Mucosa of rectum (tissue), 2 donors: Measurements from ENCODE around the gene LCE1A.

Experiments
- H3K27ac ChIP-seq, 2 donors: one replicate each; pipeline ENCODE4 v1.7.0; 2013; ENCODE audit warnings: inconsistent platforms in 2 of 2, low read depth in 2 of 2, low read length in 2 of 2
- H3K27me3 ChIP-seq, 2 donors: one replicate each; pipeline ENCODE4 v1.7.0; 2013; ENCODE audit warnings: low read length in 2 of 2; ENCODE audit not compliant: control insufficient read depth in 2 of 2, insufficient read depth in 2 of 2
- H3K36me3 ChIP-seq, 2 donors: one replicate each; pipeline ENCODE4 v1.7.0; 2013; ENCODE audit warnings: low read length in 2 of 2; ENCODE audit not compliant: control insufficient read depth in 2 of 2, insufficient read depth in 2 of 2
- H3K4me1 ChIP-seq, 2 donors: one replicate each; pipeline ENCODE4 v1.7.0; 2013; ENCODE audit warnings: low read length in 2 of 2, mild to moderate bottlenecking in 1 of 2; ENCODE audit not compliant: control insufficient read depth in 2 of 2, insufficient read depth in 2 of 2
- H3K4me3 ChIP-seq, 2 donors: one replicate each; pipeline ENCODE4 v1.7.0; 2013; ENCODE audit warnings: low read length in 2 of 2
- H3K9ac ChIP-seq, 2 donors: one replicate each; pipeline ENCODE4 v1.7.0; 2013; ENCODE audit warnings: low read length in 2 of 2, low read depth in 1 of 2, mild to moderate bottlenecking in 1 of 2
- H3K9me3 ChIP-seq, 2 donors: one replicate each; pipeline ENCODE4 v1.7.0; 2013; ENCODE audit warnings: low read length in 2 of 2; ENCODE audit not compliant: control insufficient read depth in 2 of 2
- donor health status: healthy.
- donor health status: Normal muscosa, but diverticular disease.

LCE1A gene, protein sequence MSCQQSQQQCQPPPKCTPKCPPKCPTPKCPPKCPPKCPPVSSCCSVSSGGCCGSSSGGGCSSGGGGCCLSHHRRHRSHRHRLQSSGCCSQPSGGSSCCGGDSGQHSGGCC

DNA sequence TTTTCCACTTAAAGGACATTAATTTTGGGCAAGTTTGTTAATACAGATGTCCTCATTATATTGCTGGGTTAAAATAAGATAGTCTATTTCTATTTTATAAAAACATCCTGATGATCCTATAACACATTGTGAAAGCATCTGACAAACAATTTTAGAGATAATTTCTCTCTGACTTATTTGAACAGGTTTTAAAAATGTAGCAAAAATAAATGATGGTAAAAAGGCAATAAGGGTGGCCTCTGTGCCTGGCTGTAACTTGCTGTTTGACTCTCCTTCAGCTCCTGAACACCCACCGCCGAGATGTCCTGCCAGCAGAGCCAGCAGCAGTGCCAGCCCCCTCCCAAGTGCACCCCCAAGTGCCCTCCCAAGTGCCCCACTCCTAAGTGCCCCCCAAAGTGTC, at the start of gene LCE1A:
Gene LCE1A (plus strand): TSS at position 301 of the 400 bp plus-strand sequence. CDS start 0 bp downstream, at position 301.
- Histone ChIP-seq H3K27me3 (no peaks in the 10 kb centered on the region), H3K9ac (no peak within 1 kb of the TSS), H3K36me3 (no peaks in the 10 kb centered on the region), H3K27ac (no peak within 1 kb of the TSS), H3K9me3 (no peaks in the 10 kb centered on the region), H3K4me3 (no peak within 1 kb of the TSS), H3K4me1 (no peaks in the 10 kb centered on the region)

DNA sequence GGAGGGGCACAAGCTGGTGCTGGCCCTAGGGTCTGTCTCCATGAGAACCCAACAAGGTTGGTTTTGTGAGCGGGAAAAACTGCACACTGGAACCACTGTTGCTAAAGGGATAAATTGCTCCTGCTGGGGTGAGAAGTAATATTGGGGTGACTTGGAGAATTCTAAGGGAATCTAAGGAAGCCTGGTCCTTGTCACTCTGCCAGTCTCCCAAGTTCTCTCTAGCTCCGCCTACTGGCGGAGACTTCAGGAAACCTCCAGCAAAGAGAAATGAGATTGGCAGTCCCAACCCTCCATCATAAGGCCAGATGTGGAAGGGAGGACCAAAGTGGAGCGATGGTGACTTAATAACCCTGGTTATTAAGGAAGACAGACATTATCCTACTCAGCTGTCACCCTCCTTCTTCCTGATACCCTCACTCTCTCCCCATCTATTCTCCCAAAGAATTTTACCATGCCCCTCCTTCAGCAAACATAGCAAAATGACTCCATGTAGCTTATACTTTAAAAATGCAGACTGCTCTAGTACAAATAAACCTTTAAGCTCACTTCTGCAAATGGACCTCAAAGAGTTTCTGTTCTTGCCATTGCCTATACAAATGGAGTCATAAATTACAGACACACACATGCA, 49.6 kb upstream of the LCE1A start:
- H3K4me1 ChIP-seq, result no peaks in the 10 kb centered on the region
- no peaks in the 10 kb centered on the region for H3K36me3 ChIP-seq
- no peak overlapping the region for H3K9ac ChIP-seq
- H3K27me3 ChIP-seq, result no peaks in the 10 kb centered on the region
- no peak overlapping the region for H3K4me3 ChIP-seq
- no peak overlapping the region for H3K27ac ChIP-seq
- H3K9me3 ChIP-seq, result no peaks in the 10 kb centered on the region

DNA sequence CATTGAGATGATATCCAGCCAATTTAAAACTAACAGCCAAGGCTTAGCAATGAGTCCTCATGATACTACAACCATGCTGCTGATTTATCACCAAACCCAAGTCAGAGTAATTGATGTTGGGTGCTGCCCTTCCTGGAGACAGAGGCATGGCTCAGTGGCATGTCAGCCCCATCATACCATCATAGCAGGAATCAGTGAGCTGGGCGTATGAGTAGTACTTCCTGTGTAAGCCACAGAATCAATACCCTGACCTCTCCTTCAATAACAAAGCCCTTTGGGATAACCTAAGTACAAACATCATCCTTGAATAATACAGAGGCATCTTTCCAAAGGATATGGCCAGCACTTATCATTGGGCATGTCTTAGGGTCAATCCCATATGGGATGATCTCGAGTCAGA, 44.2 kb upstream of the LCE1A start:
- no peak overlapping the region for H3K9ac ChIP-seq
- no peak overlapping the region for H3K4me3 ChIP-seq
- H3K4me1 ChIP-seq, result no peaks in the 10 kb centered on the region
- no peaks in the 10 kb centered on the region for H3K36me3 ChIP-seq
- H3K27me3 ChIP-seq, result no peaks in the 10 kb centered on the region
- no peaks in the 10 kb centered on the region for H3K9me3 ChIP-seq
- H3K27ac ChIP-seq, result no peak overlapping the region

DNA sequence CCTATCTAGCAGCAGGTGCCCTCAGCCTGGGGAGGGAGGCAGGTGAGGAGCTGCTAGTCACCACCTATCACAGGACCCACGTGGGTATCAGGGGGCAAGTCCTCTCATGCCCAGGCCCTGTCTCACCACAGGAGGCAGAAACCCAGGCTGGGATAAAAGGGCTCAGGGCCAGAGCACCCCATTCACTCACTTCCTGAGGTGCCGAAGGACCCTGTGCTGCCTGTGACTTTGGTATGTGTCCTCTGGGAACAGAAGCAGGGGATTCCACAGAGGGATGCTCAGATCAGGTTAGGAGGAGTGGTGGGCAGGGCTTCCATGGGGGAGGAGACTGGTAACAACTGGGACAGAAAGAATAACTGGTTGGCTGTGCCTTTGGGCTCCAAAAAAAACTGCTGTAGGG, 41.2 kb upstream of the LCE1A start, which contains the start of gene LCE1E:
Gene LCE1E (plus strand): TSS at position 181 of the 400 bp plus-strand sequence. CDS start 1,043 bp downstream, outside the sequence.
- H3K4me3 ChIP-seq, result no peak within 1 kb of the TSS
- H3K4me1 ChIP-seq, result no peaks in the 10 kb centered on the region
- no peak within 1 kb of the TSS for H3K27ac ChIP-seq
- H3K9ac ChIP-seq, result no peak within 1 kb of the TSS
- H3K9me3 ChIP-seq, result no peaks in the 10 kb centered on the region
- no peaks in the 10 kb centered on the region for H3K27me3 ChIP-seq
- no peaks in the 10 kb centered on the region for H3K36me3 ChIP-seq

DNA sequence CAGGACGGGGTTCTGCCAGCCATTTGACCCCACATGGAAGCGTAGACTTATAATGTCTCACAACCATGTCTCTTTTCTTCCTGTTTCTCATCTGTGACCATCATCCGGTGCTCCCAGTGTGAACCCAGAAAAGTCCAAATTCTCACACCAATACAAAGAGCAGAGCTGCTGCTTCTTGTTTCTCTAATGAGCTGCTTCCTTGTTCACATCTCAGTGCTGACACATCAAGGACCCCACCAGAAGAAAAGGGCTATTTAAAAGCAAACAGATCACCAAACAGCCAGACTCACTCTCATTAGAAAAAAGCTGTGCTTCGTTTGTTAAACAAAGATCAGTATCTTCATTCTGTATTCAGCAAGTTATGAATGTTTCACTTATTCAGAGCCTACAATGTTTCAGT, 31.6 kb upstream of the LCE1A start:
- Histone ChIP-seq H3K9ac (no peak overlapping the region), H3K36me3 (no peaks in the 10 kb centered on the region), H3K4me3 (no peak overlapping the region), H3K9me3 (no peaks in the 10 kb centered on the region), H3K27ac (no peak overlapping the region), H3K4me1 (no peaks in the 10 kb centered on the region), H3K27me3 (no peaks in the 10 kb centered on the region)

DNA sequence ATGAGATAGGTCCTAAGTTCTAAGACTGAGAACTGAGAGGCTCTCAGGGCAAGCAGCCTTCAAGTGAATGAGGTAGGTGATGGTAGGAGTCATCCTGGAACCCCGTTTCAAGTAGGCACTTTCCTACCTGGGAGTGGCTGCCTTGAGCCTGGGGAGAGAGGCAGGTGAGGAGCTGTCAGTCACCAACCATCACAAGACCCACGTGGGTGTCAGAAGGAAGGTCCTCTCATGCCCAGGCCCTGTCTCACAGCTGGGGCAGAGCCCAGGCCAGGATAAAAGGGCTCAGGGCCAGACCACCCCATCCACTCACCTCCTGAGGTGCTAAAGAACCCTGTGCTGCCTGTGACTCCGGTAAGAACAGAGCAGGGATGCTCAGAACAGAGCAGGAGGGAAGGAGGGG, 30.9 kb upstream of the LCE1A start, which contains the start of gene LCE1D:
Gene LCE1D (plus strand): TSS at position 301 of the 400 bp plus-strand sequence. CDS start 1,074 bp downstream, outside the sequence.
- H3K27me3 ChIP-seq, result no peaks in the 10 kb centered on the region
- H3K36me3 ChIP-seq, result no peaks in the 10 kb centered on the region

DNA sequence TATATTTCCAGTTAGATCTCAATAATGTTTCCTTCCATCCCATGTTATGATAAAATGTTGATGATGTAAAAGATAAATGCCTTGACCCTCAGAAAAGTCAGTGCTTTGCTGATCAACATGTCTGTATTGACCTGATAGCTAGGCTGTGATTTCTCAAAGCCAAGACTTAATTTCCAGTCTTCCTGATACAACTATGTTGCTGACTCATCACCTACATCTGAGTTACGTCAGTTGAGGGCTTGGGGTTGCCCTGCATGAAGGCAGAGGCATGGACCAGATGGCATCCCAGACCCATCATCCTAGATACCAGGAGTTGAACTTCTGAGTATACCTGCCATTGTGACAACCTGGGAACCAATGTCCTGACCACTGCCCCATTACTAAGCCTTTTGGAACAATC, 25.9 kb upstream of the LCE1A start:
- Histone ChIP-seq H3K27ac (no peak overlapping the region), H3K36me3 (no peaks in the 10 kb centered on the region), H3K27me3 (no peaks in the 10 kb centered on the region), H3K4me3 (no peak overlapping the region), H3K9me3 (no peaks in the 10 kb centered on the region), H3K4me1 (no peaks in the 10 kb centered on the region), H3K9ac (no peak overlapping the region)

More for the DNA sequence above, 30.9 kb upstream of the LCE1A start, which contains the start of gene LCE1D:
- Histone ChIP-seq H3K4me3 (no peak within 1 kb of the TSS), H3K9ac (no peak within 1 kb of the TSS), H3K27ac (no peak within 1 kb of the TSS), H3K4me1 (no peaks in the 10 kb centered on the region), H3K9me3 (no peaks in the 10 kb centered on the region)

DNA sequence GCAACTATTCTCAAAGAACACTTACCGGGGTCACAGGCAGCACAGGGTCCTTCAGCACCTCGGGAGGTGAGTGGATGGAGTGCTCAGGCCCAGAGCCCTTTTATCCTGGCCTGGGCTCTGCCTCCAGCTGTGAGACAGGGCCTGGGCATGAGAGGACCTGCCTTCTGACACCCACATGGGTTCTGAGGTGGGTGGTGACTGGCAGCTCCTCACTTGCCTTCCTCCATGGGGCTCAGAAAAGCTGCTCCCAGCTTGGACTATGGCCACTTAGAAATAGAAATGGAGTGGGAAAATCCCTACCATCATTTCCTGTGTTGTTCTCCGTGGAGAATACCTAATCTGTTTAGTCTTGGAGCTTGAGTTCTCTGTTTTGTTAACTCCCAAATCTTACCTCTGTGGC, 20.7 kb upstream of the LCE1A start, which contains the start of gene LCE1C:
Gene LCE1C (minus strand): TSS at position 76 of the 400 bp plus-strand sequence. CDS start 1,173 bp downstream, outside the sequence.
- no peak within 1 kb of the TSS for H3K9ac ChIP-seq
- H3K4me3 ChIP-seq, result no peak within 1 kb of the TSS
- H3K27me3 ChIP-seq, result no peaks in the 10 kb centered on the region
- no peak within 1 kb of the TSS for H3K27ac ChIP-seq
- H3K4me1 ChIP-seq, result no peaks in the 10 kb centered on the region
- H3K36me3 ChIP-seq, result no peaks in the 10 kb centered on the region
- H3K9me3 ChIP-seq, result no peaks in the 10 kb centered on the region

DNA sequence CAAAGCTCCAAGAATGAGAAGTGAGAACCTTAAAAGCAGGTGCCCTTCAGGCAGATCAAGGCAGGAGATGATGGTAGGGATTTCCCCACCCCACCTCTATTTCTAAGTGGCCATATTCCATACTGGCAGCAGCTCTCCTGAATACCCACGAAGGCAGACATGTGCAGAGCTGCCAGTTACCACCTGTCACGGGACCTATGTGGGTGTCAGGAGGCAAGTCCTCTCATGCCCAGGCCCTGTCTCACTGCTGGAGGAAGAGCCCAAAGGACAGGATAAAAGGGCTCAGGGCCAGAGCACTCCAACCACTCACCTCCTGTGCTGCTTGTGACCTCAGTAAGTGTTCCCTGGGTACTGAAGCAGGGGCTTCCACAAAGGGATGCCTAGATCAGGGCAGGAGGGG, 16.2 kb upstream of the LCE1A start:
- Histone ChIP-seq H3K27ac (no peak overlapping the region), H3K36me3 (no peaks in the 10 kb centered on the region), H3K4me3 (no peak overlapping the region), H3K9ac (no peak overlapping the region), H3K9me3 (no peaks in the 10 kb centered on the region), H3K27me3 (no peaks in the 10 kb centered on the region), H3K4me1 (no peaks in the 10 kb centered on the region)

DNA sequence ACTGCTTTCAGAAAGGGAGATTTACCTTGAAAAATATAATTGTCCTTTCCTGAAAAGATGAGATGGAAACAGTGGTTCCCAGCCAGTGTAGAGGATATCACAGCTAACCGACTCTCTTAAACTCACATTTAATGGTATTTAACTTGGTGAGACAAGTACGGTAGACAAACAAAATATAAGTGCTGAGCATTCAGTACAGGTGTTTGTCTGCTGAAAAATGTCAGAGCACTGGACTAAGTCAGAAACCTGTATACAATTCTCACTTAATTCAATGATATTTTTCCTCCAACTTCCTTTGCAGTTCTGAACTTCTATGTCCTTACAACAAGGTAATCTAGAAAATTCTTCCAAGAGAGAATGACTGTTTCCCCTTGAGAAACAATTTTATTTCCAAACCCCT, 15.6 kb upstream of the LCE1A start, which contains the start of gene LCE1B:
Gene LCE1B (plus strand): TSS at position 301 of the 400 bp plus-strand sequence. CDS start 476 bp downstream, outside the sequence.
- Histone ChIP-seq H3K4me3 (no peak within 1 kb of the TSS), H3K9ac (no peak within 1 kb of the TSS), H3K9me3 (no peaks in the 10 kb centered on the region), H3K36me3 (no peaks in the 10 kb centered on the region), H3K27me3 (no peaks in the 10 kb centered on the region), H3K4me1 (no peaks in the 10 kb centered on the region), H3K27ac (no peak within 1 kb of the TSS)
